NB4 (cell line): ENCODE results near the gene ACER2.

Experiments used
- DNase-seq: peaks from one replicate; pipeline ENCODE4 v3.0.0; 2010; ENCODE audit warnings: low read depth
- H3K4me3 ChIP-seq: one replicate; pipeline ENCODE4 v1.5.1; 2011; ENCODE audit warnings: mild to moderate bottlenecking, low read depth, low read length, moderate library complexity
- CTCF ChIP-seq: IDR thresholded peaks from one replicate; pipeline ENCODE4 v1.5.1; 2012; ENCODE audit warnings: low read depth, low read length
- MAX ChIP-seq: IDR thresholded peaks from 2 replicates; pipeline ENCODE4 v1.6.1; 2011; ENCODE audit warnings: low read depth, low read length
- MYC ChIP-seq: IDR thresholded peaks from 2 replicates; pipeline ENCODE4 v1.6.1; 2011; ENCODE audit warnings: low read depth, low read length
- POLR2A ChIP-seq: IDR thresholded peaks from 2 replicates; pipeline ENCODE4 v1.6.1; 2011; ENCODE audit warnings: mild to moderate bottlenecking; ENCODE audit not compliant: insufficient read length; ENCODE audit errors: extremely low read depth

ACER2 gene

DNA sequence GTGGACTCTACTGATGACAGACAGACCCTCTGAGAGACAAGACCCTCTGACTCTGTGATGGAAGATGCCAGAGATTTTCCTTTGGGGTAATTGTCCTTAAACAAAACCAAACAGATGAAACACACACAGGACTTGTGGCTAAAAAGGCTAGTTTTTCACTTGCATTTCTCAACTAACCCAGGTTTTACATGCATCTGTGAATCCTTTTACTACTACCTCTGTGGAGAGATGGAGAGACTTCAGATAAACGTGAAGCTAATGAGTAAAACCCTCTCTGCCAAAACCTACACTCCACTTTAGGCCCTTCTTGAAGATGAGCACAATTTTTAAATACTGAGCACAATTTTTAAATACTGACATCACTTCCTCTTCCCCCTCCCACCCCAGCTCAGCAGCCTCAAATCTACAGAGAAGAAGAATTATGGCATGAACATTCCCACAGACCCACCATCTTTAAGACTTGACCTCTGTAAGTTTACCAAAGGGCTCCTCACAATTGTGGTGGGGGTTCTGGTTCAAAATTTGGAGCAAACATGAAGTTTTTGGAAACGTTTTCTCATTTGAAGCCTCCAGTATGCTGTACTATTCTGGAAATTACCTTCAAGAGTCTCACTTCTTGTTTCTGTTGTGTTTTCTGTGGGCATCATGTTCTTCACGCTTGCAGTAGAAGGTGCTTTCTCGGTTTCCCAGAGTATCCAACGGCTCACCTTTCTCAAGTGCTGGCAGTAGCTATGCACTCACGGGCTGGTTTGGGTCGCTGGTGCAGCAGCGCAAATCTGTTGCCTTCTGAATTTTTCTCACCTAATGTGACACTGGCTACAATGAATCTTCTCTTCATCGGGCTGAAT is 42.7 kb downstream of the ACER2 start:
- TF ChIP-seq MYC (no peak), MAX (no peak), POLR2A (no peak), CTCF (no peak)
- no peak for DNase-seq
- no peak overlapping the region for H3K4me3 ChIP-seq

DNA sequence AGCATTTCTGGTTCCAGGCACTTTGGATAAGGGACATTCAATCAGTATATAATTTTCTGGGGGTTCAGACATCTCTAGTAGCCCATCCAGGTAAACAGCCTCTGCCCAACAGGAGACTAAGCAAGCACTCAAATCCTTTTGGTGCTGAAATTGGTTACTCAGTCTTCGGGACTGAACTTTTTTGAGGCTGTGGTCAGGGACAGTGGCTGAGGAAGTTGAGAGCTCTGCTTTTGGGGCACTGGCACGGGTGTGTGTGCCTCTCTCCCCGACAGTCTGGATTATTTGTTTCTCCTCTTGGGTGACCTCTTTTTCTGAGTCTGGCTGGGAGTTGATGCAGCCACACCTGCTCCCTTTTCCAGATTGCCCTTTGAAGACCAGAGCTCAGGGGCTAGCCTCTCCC is 47.6 kb downstream of the ACER2 start:
- peak; percentile 43 for DNase-seq
- no peak overlapping the region for H3K4me3 ChIP-seq
- TF ChIP-seq MYC, result no peak
- TF ChIP-seq CTCF, result no peak
- TF ChIP-seq POLR2A, result no peak
- no peak for TF ChIP-seq MAX

DNA sequence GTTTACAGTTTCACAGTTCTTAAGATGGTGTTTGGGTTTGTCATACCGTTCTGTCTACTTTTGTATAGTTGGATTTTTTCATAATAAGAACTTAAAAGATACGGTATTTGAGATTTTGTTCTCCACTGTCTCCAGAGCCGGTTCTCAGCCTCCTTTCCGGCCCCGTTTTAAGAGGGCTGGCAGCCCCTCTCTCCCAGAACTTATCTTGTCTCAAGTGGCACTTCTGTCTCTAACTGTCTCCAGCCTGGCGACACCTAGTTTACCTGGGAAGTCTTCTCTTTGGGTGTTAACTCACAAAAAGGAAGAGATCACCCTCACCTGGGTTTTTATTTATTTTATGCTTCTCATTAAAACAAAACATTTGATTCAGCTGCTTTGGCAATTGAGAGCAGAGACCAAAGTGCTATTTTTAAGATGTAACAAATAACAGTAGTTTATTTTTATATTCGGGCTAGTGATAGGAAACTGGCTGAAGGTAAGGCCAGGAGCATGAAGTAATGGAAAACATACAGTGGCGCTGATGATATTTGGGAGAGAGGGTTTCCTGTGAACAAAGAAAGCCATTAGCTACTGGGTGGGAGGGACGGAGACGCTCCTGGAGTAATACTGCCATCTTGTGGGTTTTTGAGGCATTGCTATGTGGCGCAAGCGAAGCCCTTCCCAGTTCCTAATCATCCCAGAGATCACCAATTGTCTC is 48.3 kb downstream of the ACER2 start:
- TF ChIP-seq POLR2A (no peak), MAX (no peak), CTCF (peak; percentile 100), MYC (no peak)
- no peak overlapping the region for H3K4me3 ChIP-seq
- DNase-seq, result peak; percentile 87

GRCh38 chr9:19457693-19458009 is 48.8 kb downstream of the ACER2 start:
- DNase-seq, result no peak
- no peak for TF ChIP-seq MAX
- no peak for TF ChIP-seq CTCF
- no peak for TF ChIP-seq POLR2A
- no peak for TF ChIP-seq MYC
- H3K4me3 ChIP-seq, result no peak overlapping the region

GRCh38 chr9:19460243-19460642 is 51.4 kb downstream of the ACER2 start:
- H3K4me3 ChIP-seq, result no peak overlapping the region
- no peak for DNase-seq
- TF ChIP-seq CTCF, result no peak
